Upper lobe of left lung (tissue), 4 donors: ENCODE results near the gene PRRT4.

ENCODE experiments used
- EP300 ChIP-seq, 4 donors: sonication (generic); formaldehyde crosslinking; IDR thresholded peaks; one replicate each; pipeline ENCODE4 v1.5.1; 2017; ENCODE audit warnings: antibody characterized with exemption in 4 of 4, control low read depth in 2 of 4
- POLR2A ChIP-seq, 4 donors: fragments of 450-650 bp; IDR thresholded peaks; one replicate each; pipeline ENCODE4 v1.5.1; 2016 to 2017; ENCODE audit warnings: antibody characterized with exemption in 4 of 4, mild to moderate bottlenecking in 2 of 4
- TF ChIP-seq, protein P1 (sequence below), 6 experiments: fragments of 450-650 bp in 4 of 6; fragments of 200-600 bp in 2 of 6; sonication (generic) in 2 of 6; IDR thresholded peaks; one replicate each; pipeline ENCODE4 v1.5.1; 2016 to 2019; ENCODE audit warnings: antibody characterized with exemption in 6 of 6

DNA sequence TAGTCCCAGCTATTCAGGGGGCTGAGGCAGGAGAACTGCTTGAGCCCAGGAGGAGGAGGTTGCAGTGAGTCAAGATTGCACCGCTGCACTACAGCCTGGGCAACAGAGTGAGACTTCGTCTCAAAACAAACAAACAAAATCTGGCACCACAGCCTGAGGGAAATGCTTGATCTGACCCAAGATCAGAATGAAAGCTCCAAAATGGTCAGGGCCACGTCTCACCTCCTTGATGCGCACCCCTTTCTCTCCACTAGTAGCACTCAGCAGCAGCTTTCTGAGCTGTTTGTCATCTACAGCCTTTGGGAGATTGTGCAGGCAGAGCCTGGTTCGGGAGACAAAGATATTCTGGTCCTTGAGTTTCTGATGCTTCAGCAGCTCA lies 40.5 kb downstream of the PRRT4 start:
- TF ChIP-seq POLR2A (IDR thresholded peaks at IDR 0.05) (no peak), EP300 (IDR thresholded peaks at IDR 0.05) (no peak)
- TF ChIP-seq, protein P1, sequence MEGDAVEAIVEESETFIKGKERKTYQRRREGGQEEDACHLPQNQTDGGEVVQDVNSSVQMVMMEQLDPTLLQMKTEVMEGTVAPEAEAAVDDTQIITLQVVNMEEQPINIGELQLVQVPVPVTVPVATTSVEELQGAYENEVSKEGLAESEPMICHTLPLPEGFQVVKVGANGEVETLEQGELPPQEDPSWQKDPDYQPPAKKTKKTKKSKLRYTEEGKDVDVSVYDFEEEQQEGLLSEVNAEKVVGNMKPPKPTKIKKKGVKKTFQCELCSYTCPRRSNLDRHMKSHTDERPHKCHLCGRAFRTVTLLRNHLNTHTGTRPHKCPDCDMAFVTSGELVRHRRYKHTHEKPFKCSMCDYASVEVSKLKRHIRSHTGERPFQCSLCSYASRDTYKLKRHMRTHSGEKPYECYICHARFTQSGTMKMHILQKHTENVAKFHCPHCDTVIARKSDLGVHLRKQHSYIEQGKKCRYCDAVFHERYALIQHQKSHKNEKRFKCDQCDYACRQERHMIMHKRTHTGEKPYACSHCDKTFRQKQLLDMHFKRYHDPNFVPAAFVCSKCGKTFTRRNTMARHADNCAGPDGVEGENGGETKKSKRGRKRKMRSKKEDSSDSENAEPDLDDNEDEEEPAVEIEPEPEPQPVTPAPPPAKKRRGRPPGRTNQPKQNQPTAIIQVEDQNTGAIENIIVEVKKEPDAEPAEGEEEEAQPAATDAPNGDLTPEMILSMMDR (IDR thresholded peaks at IDR 0.05): no peak
